A549 (cell line): ENCODE measurements around the gene EARS2.

Source experiments
- CHD2 ChIP-seq: fragments of 150-350 bp; IDR thresholded peaks from 2 replicates; pipeline ENCODE4 v1.6.1; 2014; ENCODE audit warnings: low read length; ENCODE audit not compliant: partially characterized antibody
- CHD4 ChIP-seq: fragments of 200-600 bp; sonication (generic); IDR thresholded peaks from 2 replicates; pipeline ENCODE4 v1.6.1; 2016; ENCODE audit warnings: antibody characterized with exemption, mild to moderate bottlenecking, borderline replicate concordance
- CTCF ChIP-seq: fragments of >200 bp; sonication (Bioruptor Twin); formaldehyde crosslinking; IDR thresholded peaks from 3 replicates; pipeline ENCODE4 v1.5.1; 2016
- E2F6 ChIP-seq: IDR thresholded peaks from 2 replicates; pipeline ENCODE4 v1.6.1; 2012; ENCODE audit warnings: low read depth, borderline replicate concordance
- EP300 ChIP-seq, 2 experiments: fragments of >200 bp; sonication (Bioruptor Twin); formaldehyde crosslinking; IDR thresholded peaks; 2 replicates in 1 of 2; 3 replicates in 1 of 2; pipeline ENCODE4 v1.6.1; 2016 to 2017
- HEYL ChIP-seq: fragments of 250-450 bp; sonication (Bioruptor Pico); IDR thresholded peaks from 2 replicates; pipeline ENCODE4 v1.8.0; 2021; ENCODE audit warnings: mild to moderate bottlenecking, moderate library complexity
- MAFK ChIP-seq: fragments of 450-650 bp; IDR thresholded peaks from 2 replicates; pipeline ENCODE4 v1.6.1; 2014; ENCODE audit not compliant: partially characterized antibody
- PBX3 ChIP-seq: IDR thresholded peaks from 2 replicates; pipeline ENCODE4 v1.6.1; 2012

- TF ChIP-seq CTCF (no peak), E2F6 (no peak), PBX3 (no peak), CHD2 (no peak), CHD4 (no peak), HEYL (CRISPR knock-in tag) (no peak), MAFK (no peak), EP300 (IDR thresholded peaks at IDR 0.05) (no peak)
These were observed 4.4 kb upstream of the EARS2 start for GRCh38 chr16:23561586-23561985.
